Fibroblast of peridontal ligament (primary cell): ENCODE measurements around the gene NR1H3.
A peak's percentile ranks its signal among the peaks of the same experiment; 100 is the strongest.
"Not testable (repeated sequence)": the region's sequence is repeated elsewhere in the genome, so short reads cannot be mapped to it uniquely, and the experiment has no call there.

Experiments used
- DNase-seq: peaks from one replicate; pipeline ENCODE4 v3.0.0-alpha.2; 2010; ENCODE audit errors: extremely low read depth

Gene NR1H3

GRCh38 chr11:47257517-47258316, at the start of gene NR1H3:
TSS of gene NR1H3 (plus strand) at chr11:47257996. CDS start at chr11:47259217, 1,221 bp downstream.
- DNase-seq = peak; percentile 61

GRCh38 chr11:47208008-47208552, 49.7 kb upstream of the NR1H3 start:
- not testable (repeated sequence) for DNase-seq

GRCh38 chr11:47208628-47209027, 49.2 kb upstream of the NR1H3 start:
- no peak for DNase-seq

GRCh38 chr11:47212938-47213337, 44.9 kb upstream of the NR1H3 start:
- no peak for DNase-seq

GRCh38 chr11:47213950-47214565, 43.7 kb upstream of the NR1H3 start:
- DNase-seq = peak; percentile 94

GRCh38 chr11:47215366-47215910, 42.4 kb upstream of the NR1H3 start:
- DNase-seq = no peak

GRCh38 chr11:47216121-47216798, 41.5 kb upstream of the NR1H3 start:
- peak; percentile 85 for DNase-seq

- DNase-seq = peak; percentile 50
Observed at GRCh38 chr11:47220401-47220821, 37.4 kb upstream of the NR1H3 start.

- DNase-seq = no peak
Observed at GRCh38 chr11:47222696-47223095, 35.1 kb upstream of the NR1H3 start.

- peak; percentile 77 for DNase-seq
Observed at GRCh38 chr11:47225552-47226400, 32.0 kb upstream of the NR1H3 start.

- DNase-seq = no peak
Observed at GRCh38 chr11:47229161-47229560, 28.6 kb upstream of the NR1H3 start.

- DNase-seq = no peak
Observed at GRCh38 chr11:47233051-47233450, 24.7 kb upstream of the NR1H3 start.

GRCh38 chr11:47233989-47234668, 23.7 kb upstream of the NR1H3 start:
- DNase-seq = peak; percentile 60

GRCh38 chr11:47234669-47235100, 23.1 kb upstream of the NR1H3 start:
- no peak for DNase-seq

- DNase-seq = no peak
Observed at GRCh38 chr11:47235163-47235562, 22.6 kb upstream of the NR1H3 start.

GRCh38 chr11:47236482-47236881, 21.3 kb upstream of the NR1H3 start:
- DNase-seq = peak; percentile 22

GRCh38 chr11:47239852-47240251, 17.9 kb upstream of the NR1H3 start:
- DNase-seq = no peak

- peak; percentile 39 for DNase-seq
Observed at GRCh38 chr11:47241841-47242301, 15.9 kb upstream of the NR1H3 start.

- DNase-seq = no peak
Observed at GRCh38 chr11:47242596-47243192, 15.1 kb upstream of the NR1H3 start.

- DNase-seq = no peak
Observed at GRCh38 chr11:47243454-47243853, 14.3 kb upstream of the NR1H3 start.
